Liver (tissue), 9 donors: ENCODE data around the gene UGT1A9. TPM values are rescaled to one million over a fixed set of nuclear protein-coding genes. Genes with fewer than 3 reads are reported as not detected.

Experiments used
- DNase-seq: peaks from one replicate; pipeline ENCODE4 v3.0.0-alpha.2; 2017; ENCODE audit warnings: low spot score
- H3K27ac ChIP-seq, 2 donors: one replicate each; pipeline ENCODE4 v1.7.0; 2013; ENCODE audit warnings: inconsistent platforms in 2 of 2, low read length in 2 of 2, control low read depth in 1 of 2, low read depth in 1 of 2, mild to moderate bottlenecking in 1 of 2
- H3K27me3 ChIP-seq, 4 donors: one replicate each; pipeline versions ENCODE4 v1.6.1 to v1.7.0; 2013; ENCODE audit warnings: low read length in 3 of 4, inconsistent platforms in 1 of 4, mild to moderate bottlenecking in 1 of 4, moderate library complexity in 1 of 4; ENCODE audit not compliant: control insufficient read depth in 4 of 4, insufficient read depth in 4 of 4
- H3K36me3 ChIP-seq, 4 donors: one replicate each; pipeline versions ENCODE4 v1.6.1 to v1.7.0; 2013; ENCODE audit warnings: low read length in 3 of 4, mild to moderate bottlenecking in 3 of 4, low read depth in 1 of 4, moderate library complexity in 1 of 4; ENCODE audit not compliant: control insufficient read depth in 4 of 4, insufficient read depth in 3 of 4
- H3K4me1 ChIP-seq, 4 donors: one replicate each; pipeline versions ENCODE4 v1.6.1 to v1.7.0; 2013; ENCODE audit warnings: low read length in 3 of 4, mild to moderate bottlenecking in 3 of 4, moderate library complexity in 1 of 4; ENCODE audit not compliant: control insufficient read depth in 4 of 4, insufficient read depth in 4 of 4
- H3K4me3 ChIP-seq, 3 donors: one replicate each; pipeline versions ENCODE4 v1.6.1 to v1.7.0; 2013; ENCODE audit warnings: low read length in 3 of 3, control low read depth in 1 of 3, low read depth in 1 of 3, mild to moderate bottlenecking in 1 of 3
- H3K9ac ChIP-seq, 2 donors: one replicate each; pipeline ENCODE4 v1.7.0; 2013; ENCODE audit warnings: low read length in 2 of 2, mild to moderate bottlenecking in 2 of 2, moderate library complexity in 2 of 2, control low read depth in 1 of 2, low read depth in 1 of 2
- H3K9me3 ChIP-seq, 4 donors: one replicate each; pipeline versions ENCODE4 v1.6.1 to v1.7.0; 2013; ENCODE audit warnings: low read length in 3 of 4; ENCODE audit not compliant: control insufficient read depth in 4 of 4
- ATF3 ChIP-seq: IDR thresholded peaks from 2 replicates; pipeline ENCODE4 v1.6.1; 2016; ENCODE audit warnings: antibody characterized with exemption
- CTCF ChIP-seq: fragments of 150-350 bp; IDR thresholded peaks from 2 replicates; pipeline ENCODE4 v1.5.1; 2017; ENCODE audit warnings: improper control_type of control experiment, low read depth, low read length; ENCODE audit not compliant: missing input control
- EGR1 ChIP-seq, 2 donors: IDR thresholded peaks; 2 replicates each; pipeline ENCODE4 v1.6.1; 2016 to 2018; ENCODE audit warnings: antibody characterized with exemption in 2 of 2, low read depth in 2 of 2
- FOXA1 ChIP-seq: IDR thresholded peaks from 2 replicates; pipeline ENCODE4 v1.6.1; 2016; ENCODE audit warnings: antibody characterized with exemption
- FOXA2 ChIP-seq: IDR thresholded peaks from 2 replicates; pipeline ENCODE4 v1.6.1; 2016; ENCODE audit warnings: antibody characterized with exemption
- GABPA ChIP-seq, 2 donors: IDR thresholded peaks in 1 of 2; conservative IDR thresholded peaks in 1 of 2; 2 replicates each; pipeline ENCODE4 v1.6.1; 2016; ENCODE audit warnings: antibody characterized with exemption in 2 of 2, mild to moderate bottlenecking in 1 of 2, moderate library complexity in 1 of 2
- HNF4A ChIP-seq, 2 donors: conservative IDR thresholded peaks; 2 replicates each; pipeline ENCODE4 v1.6.1; 2016; ENCODE audit warnings: antibody characterized with exemption in 2 of 2, mild to moderate bottlenecking in 2 of 2
- HNF4G ChIP-seq: IDR thresholded peaks from 2 replicates; pipeline ENCODE4 v1.6.1; 2016; ENCODE audit warnings: antibody characterized with exemption
- JUND ChIP-seq, 2 donors: IDR thresholded peaks; 2 replicates each; pipeline ENCODE4 v1.6.1; 2016; ENCODE audit warnings: antibody characterized with exemption in 2 of 2
- MAX ChIP-seq: IDR thresholded peaks from 2 replicates; pipeline ENCODE4 v1.6.1; 2016; ENCODE audit warnings: antibody characterized with exemption
- NR2F2 ChIP-seq: IDR thresholded peaks from 2 replicates; pipeline ENCODE4 v1.6.1; 2016; ENCODE audit warnings: antibody characterized with exemption
- RAD21 ChIP-seq, 2 donors: IDR thresholded peaks; 2 replicates each; pipeline ENCODE4 v1.6.1; 2016; ENCODE audit warnings: antibody characterized with exemption in 2 of 2, mild to moderate bottlenecking in 2 of 2
- REST ChIP-seq: IDR thresholded peaks from 2 replicates; pipeline ENCODE4 v1.6.1; 2016; ENCODE audit warnings: antibody characterized with exemption, mild to moderate bottlenecking
- RXRA ChIP-seq, 2 donors: IDR thresholded peaks; 2 replicates each; pipeline ENCODE4 v1.6.1; 2017 to 2018; ENCODE audit warnings: antibody characterized with exemption in 2 of 2, mild to moderate bottlenecking in 1 of 2
- SP1 ChIP-seq: IDR thresholded peaks from 2 replicates; pipeline ENCODE4 v1.6.1; 2018; ENCODE audit warnings: antibody characterized with exemption, mild to moderate bottlenecking
- TAF1 ChIP-seq: conservative IDR thresholded peaks from 2 replicates; pipeline ENCODE4 v1.6.1; 2016; ENCODE audit warnings: antibody characterized with exemption, mild to moderate bottlenecking
- YY1 ChIP-seq: IDR thresholded peaks from 2 replicates; pipeline ENCODE4 v1.6.1; 2016; ENCODE audit warnings: antibody characterized with exemption, mild to moderate bottlenecking
- ZBTB33 ChIP-seq: IDR thresholded peaks from 2 replicates; pipeline ENCODE4 v1.6.1; 2016; ENCODE audit warnings: antibody characterized with exemption
- WGBS: extraction: QIAGEN DNeasy Blood & Tissue Kit; methylation state at CpG from one replicate; pipeline ENCODE4 v1.1.7; 2013; 5-methylcytosine and 5-hydroxymethylcytosine counted together
- polyA plus RNA-seq, 2 donors: library from polyadenylated mRNA; stranded (reverse) in 1 of 2; unstranded in 1 of 2; fragments of 200-250 nt in 1 of 2; fragments of >200 nt in 1 of 2; fragmentation: Nextera tagmentation in 1 of 2; extraction: Ambion mirVana in 1 of 2; gene quantifications; one replicate each; pipeline versions ENCODE4 v1.2.1 to v1.2.3, GENCODE V29; 2013 to 2015
- total RNA-seq, 2 donors: library from RNA; depleted of rRNA; stranded (reverse); fragments of >200 nt; gene quantifications; one replicate each; pipeline ENCODE4 v1.2.3, GENCODE V29; 2014
- donor health status: healthy.
- donor health status: healthy.
- donor health status: healthy.
- donor health status: healthy.
- donor health status: healthy.

The UGT1A9 gene
- total and polyA plus RNA-seq, 4 donors, result 14.3 to 62.3 (median 23.8) TPM; not detected in 1

- H3K9ac ChIP-seq, result peak overlapping the region in 1 of 2 donors; percentile 16
- 27% methylated on average over 4 of the region's 4 CpGs for WGBS
- no peak overlapping the region for H3K4me3 ChIP-seq
- no peaks in the 10 kb centered on the region for H3K36me3 ChIP-seq
- H3K27ac ChIP-seq, result peak overlapping the region; percentile 80 to 87
- TF ChIP-seq CTCF, result no peak
- peak; percentile 78 for TF ChIP-seq FOXA2
- TF ChIP-seq RXRA (IDR thresholded peaks at IDR 0.05), result peak; percentile 93 to 99
- peak; percentile 89 to 92 for TF ChIP-seq HNF4A (conservative IDR thresholded peaks at IDR 0.05)
- TF ChIP-seq FOXA1, result peak; percentile 80
- peak; percentile 76 for TF ChIP-seq REST
- peak; percentile 56 for TF ChIP-seq HNF4G
- TF ChIP-seq SP1, result peak; percentile 94
- peak; percentile 85 for TF ChIP-seq ZBTB33
- TF ChIP-seq GABPA (IDR thresholded peaks at IDR 0.05 in 1 of 2, conservative IDR thresholded peaks at IDR 0.05 in 1 of 2), result peak in 1 of 2 donors; percentile 42
- TF ChIP-seq ATF3, result peak; percentile 58
- peak; percentile 90 for TF ChIP-seq YY1
- TF ChIP-seq EGR1 (IDR thresholded peaks at IDR 0.05; ENCODE audit: low read depth in 2 of 2), result peak in 1 of 2 donors; percentile 81
- TF ChIP-seq JUND (IDR thresholded peaks at IDR 0.05), result peak in 1 of 2 donors; percentile 64
- peak; percentile 63 to 72 for TF ChIP-seq RAD21 (IDR thresholded peaks at IDR 0.05)
- TF ChIP-seq MAX, result peak; percentile 78
- peak; percentile 29 for TF ChIP-seq NR2F2
- TF ChIP-seq TAF1, result no peak
- no peak for DNase-seq
- H3K4me1 ChIP-seq, result peaks cover 18 to 34% (median 24%) of the 10 kb centered on the region in 4 donors
- H3K9me3 ChIP-seq, result no peaks in the 10 kb centered on the region
- H3K27me3 ChIP-seq, result no peaks in the 10 kb centered on the region
Measured at GRCh38 chr2:233705911-233706506, 34.3 kb downstream of the UGT1A9 start.
